ENCODE measurements around the gene DOCK9.
"Not testable (repeated sequence)": the region's sequence is repeated elsewhere in the genome, so short reads cannot be mapped to it uniquely, and the experiment has no call there.

DOCK9 gene

GRCh38 chr13:98910501-98910951 is 67.3 kb downstream of the DOCK9 start:
- DNase-seq, result no peak

GRCh38 chr13:98909016-98909415 is 68.8 kb downstream of the DOCK9 start:
- DNase-seq, result no peak

- DNase-seq, result no peak
Observed at GRCh38 chr13:98906746-98907502, 70.9 kb downstream of the DOCK9 start.

GRCh38 chr13:98905199-98905598 is 72.7 kb downstream of the DOCK9 start:
- DNase-seq, result no peak

GRCh38 chr13:98900442-98900841 is 77.4 kb downstream of the DOCK9 start:
- no peak for DNase-seq

- no peak for DNase-seq
Observed at GRCh38 chr13:98897706-98898105, 80.2 kb downstream of the DOCK9 start.

- no peak for DNase-seq
Observed at GRCh38 chr13:98896868-98897144, 81.1 kb downstream of the DOCK9 start.

GRCh38 chr13:98896083-98896867 is 81.6 kb downstream of the DOCK9 start:
- no peak for DNase-seq

GRCh38 chr13:98894814-98895213 is 83.0 kb downstream of the DOCK9 start:
- not testable (repeated sequence) for DNase-seq

GRCh38 chr13:98893371-98893770 is 84.5 kb downstream of the DOCK9 start:
- no peak for DNase-seq

- DNase-seq, result no peak
Observed at GRCh38 chr13:98892821-98893220, 85.0 kb downstream of the DOCK9 start.

- DNase-seq, result no peak
Observed at GRCh38 chr13:98892077-98892476, 85.8 kb downstream of the DOCK9 start.

- no peak for DNase-seq
Observed at GRCh38 chr13:98890925-98891324, 86.9 kb downstream of the DOCK9 start.

- no peak for DNase-seq
Observed at GRCh38 chr13:98890186-98890585, 87.7 kb downstream of the DOCK9 start.

- no peak for DNase-seq
Observed at GRCh38 chr13:98889419-98890085, 88.3 kb downstream of the DOCK9 start.

GRCh38 chr13:98888890-98889279 is 89.0 kb downstream of the DOCK9 start:
- DNase-seq, result no peak

- no peak for DNase-seq
Observed at GRCh38 chr13:98888222-98888889, 89.5 kb downstream of the DOCK9 start.

- DNase-seq, result no peak
Observed at GRCh38 chr13:98886587-98887230, 91.2 kb downstream of the DOCK9 start.

GRCh38 chr13:98885600-98885999 is 92.3 kb downstream of the DOCK9 start:
- DNase-seq, result no peak

GRCh38 chr13:98883998-98884397 is 93.9 kb downstream of the DOCK9 start:
- no peak for DNase-seq

GRCh38 chr13:98881390-98881789 is 96.5 kb downstream of the DOCK9 start:
- no peak for DNase-seq

GRCh38 chr13:98880677-98881076 is 97.2 kb downstream of the DOCK9 start:
- DNase-seq, result no peak

- DNase-seq, result peak; percentile 19
Observed at GRCh38 chr13:98879957-98880356, 97.9 kb downstream of the DOCK9 start.
